Progenitor cell of endocrine pancreas (in vitro differentiated cells): ENCODE measurements around the gene STRIP1. TPM values are rescaled to one million over a fixed set of nuclear protein-coding genes. Genes with fewer than 3 reads are reported as not detected.

ENCODE experiments used
- DNase-seq: peaks from one replicate; pipeline ENCODE4 v3.0.0; 2021; ENCODE audit warnings: low spot score; ENCODE audit not compliant: unreplicated experiment
- H3K27ac Mint-ChIP-seq: 2 replicates; pipeline ENCODE4 v1.8.0; 2021; ENCODE audit warnings: mild to moderate bottlenecking, moderate library complexity, mixed read lengths
- H3K27me3 Mint-ChIP-seq: 2 replicates; pipeline ENCODE4 v1.8.0; 2021; ENCODE audit warnings: mixed read lengths
- H3K36me3 Mint-ChIP-seq: 2 replicates; pipeline ENCODE4 v1.8.0; 2022; ENCODE audit warnings: mixed read lengths; ENCODE audit not compliant: insufficient read depth
- H3K4me1 Mint-ChIP-seq: 2 replicates; pipeline ENCODE4 v1.8.0; 2021; ENCODE audit warnings: low read depth, mixed read lengths
- H3K4me3 Mint-ChIP-seq: 2 replicates; pipeline ENCODE4 v1.8.0; 2021; ENCODE audit warnings: low read depth, mild to moderate bottlenecking, moderate library complexity, mixed read lengths
- H3K9me3 Mint-ChIP-seq: 2 replicates; pipeline ENCODE4 v1.8.0; 2021; ENCODE audit warnings: low read depth, mixed read lengths
- total RNA-seq: library from RNA; stranded (reverse); gene quantifications from 2 replicates; pipeline ENCODE4 v1.2.1, GENCODE V29; 2021
- TF ChIP-seq, protein P1 (sequence below): fragments of 200-600 bp; sonication (generic); IDR thresholded peaks from one replicate; pipeline ENCODE4 v1.5.0; 2021; ENCODE audit warnings: antibody characterized with exemption, mild to moderate bottlenecking; ENCODE audit not compliant: unreplicated experiment

The STRIP1 gene
- total RNA-seq, 1 donor from 2014 or later: 79.1 TPM

DNA sequence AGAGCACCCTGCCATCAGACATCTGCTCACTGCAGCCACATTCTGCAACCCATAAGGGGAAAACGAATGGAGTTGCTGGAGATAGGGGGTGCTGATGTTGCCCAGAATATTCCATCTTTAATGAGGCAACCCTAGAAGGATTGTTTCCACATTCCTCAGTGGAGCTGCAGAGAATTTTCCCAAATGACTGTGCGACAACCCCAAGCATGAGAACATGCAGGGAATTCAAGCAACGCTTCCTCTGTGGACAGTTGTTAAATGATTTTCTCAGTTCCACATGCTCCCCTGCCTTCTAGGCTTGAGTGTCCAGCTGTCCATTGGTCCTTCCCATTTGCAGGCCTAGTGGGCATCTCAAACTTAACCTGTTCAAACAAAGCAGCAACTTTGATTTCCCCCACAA, 57.4 kb downstream of the STRIP1 start:
- Mint-ChIP-seq H3K9me3 (no peaks in the 10 kb centered on the region), H3K27ac (no peak overlapping the region), H3K4me1 (peaks cover 5% of the 10 kb centered on the region), H3K36me3 (no peaks in the 10 kb centered on the region), H3K27me3 (peaks cover 81% of the 10 kb centered on the region), H3K4me3 (no peak overlapping the region)
- DNase-seq: no peak
- TF ChIP-seq, protein P1, sequence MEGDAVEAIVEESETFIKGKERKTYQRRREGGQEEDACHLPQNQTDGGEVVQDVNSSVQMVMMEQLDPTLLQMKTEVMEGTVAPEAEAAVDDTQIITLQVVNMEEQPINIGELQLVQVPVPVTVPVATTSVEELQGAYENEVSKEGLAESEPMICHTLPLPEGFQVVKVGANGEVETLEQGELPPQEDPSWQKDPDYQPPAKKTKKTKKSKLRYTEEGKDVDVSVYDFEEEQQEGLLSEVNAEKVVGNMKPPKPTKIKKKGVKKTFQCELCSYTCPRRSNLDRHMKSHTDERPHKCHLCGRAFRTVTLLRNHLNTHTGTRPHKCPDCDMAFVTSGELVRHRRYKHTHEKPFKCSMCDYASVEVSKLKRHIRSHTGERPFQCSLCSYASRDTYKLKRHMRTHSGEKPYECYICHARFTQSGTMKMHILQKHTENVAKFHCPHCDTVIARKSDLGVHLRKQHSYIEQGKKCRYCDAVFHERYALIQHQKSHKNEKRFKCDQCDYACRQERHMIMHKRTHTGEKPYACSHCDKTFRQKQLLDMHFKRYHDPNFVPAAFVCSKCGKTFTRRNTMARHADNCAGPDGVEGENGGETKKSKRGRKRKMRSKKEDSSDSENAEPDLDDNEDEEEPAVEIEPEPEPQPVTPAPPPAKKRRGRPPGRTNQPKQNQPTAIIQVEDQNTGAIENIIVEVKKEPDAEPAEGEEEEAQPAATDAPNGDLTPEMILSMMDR: no peak

DNA sequence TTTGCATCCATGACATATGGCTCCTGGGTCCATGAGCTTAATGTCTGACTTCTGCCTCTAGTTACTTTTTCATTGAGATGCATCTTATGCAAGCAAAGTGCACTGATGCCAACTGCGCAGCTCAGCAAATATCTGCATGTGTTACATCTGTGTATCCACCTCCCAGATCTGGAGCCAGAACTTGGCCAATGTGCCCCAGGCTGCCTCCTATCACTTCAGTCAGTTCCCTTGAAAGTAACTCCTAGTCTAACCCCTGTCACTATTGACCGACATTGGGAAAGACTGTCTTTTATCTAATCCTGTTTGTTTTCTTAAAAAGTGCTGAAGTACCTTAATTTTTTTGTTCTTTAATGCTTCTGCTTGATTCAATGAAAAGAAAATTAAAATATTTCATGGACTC, 58.6 kb downstream of the STRIP1 start:
- Mint-ChIP-seq H3K27ac (no peak overlapping the region), H3K4me1 (peaks cover 5% of the 10 kb centered on the region), H3K9me3 (no peaks in the 10 kb centered on the region), H3K4me3 (no peak overlapping the region), H3K27me3 (peaks cover 73% of the 10 kb centered on the region), H3K36me3 (no peaks in the 10 kb centered on the region)
- DNase-seq: no peak
- TF ChIP-seq, protein P1: no peak

DNA sequence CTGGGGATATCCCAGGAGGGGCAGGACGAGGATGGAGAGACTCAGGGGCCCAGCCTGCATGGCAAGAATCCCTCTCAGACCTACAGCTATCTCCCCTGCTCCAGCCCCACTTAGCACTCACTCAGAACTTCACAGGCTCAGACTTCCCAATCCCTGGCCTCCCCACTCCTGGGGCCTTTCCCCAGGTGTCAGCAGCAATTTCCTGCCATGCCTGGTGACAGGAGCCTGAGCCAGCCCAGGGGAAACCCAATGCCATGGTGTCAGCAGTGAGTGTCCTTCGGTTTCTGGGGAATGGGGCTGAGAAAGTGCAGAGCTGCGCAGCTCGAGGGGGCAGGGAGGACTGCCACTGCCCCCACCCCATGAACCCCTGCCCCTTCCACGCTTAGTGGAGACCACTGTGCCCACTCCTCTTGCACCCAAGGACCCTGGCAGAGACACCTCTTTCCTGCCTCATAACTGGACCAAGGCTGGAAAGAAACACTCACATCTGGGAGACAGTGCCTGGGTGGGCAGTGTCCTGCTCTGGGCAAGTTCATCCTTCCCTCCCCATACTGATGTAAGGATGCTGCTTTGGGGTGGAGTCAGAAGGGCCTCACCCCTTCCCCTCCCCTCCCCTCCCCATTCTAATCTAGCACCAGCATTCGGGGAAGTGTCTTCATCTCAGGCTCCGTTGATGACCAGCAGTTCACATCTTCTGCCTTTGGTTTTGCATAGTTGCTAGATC, 60.7 kb downstream of the STRIP1 start:
- Mint-ChIP-seq H3K27ac (no peak overlapping the region), H3K27me3 (peaks cover 79% of the 10 kb centered on the region), H3K9me3 (no peaks in the 10 kb centered on the region), H3K4me3 (no peak overlapping the region), H3K4me1 (peaks cover 2% of the 10 kb centered on the region), H3K36me3 (no peaks in the 10 kb centered on the region)
- no peak for DNase-seq
- TF ChIP-seq, protein P1: no peak

DNA sequence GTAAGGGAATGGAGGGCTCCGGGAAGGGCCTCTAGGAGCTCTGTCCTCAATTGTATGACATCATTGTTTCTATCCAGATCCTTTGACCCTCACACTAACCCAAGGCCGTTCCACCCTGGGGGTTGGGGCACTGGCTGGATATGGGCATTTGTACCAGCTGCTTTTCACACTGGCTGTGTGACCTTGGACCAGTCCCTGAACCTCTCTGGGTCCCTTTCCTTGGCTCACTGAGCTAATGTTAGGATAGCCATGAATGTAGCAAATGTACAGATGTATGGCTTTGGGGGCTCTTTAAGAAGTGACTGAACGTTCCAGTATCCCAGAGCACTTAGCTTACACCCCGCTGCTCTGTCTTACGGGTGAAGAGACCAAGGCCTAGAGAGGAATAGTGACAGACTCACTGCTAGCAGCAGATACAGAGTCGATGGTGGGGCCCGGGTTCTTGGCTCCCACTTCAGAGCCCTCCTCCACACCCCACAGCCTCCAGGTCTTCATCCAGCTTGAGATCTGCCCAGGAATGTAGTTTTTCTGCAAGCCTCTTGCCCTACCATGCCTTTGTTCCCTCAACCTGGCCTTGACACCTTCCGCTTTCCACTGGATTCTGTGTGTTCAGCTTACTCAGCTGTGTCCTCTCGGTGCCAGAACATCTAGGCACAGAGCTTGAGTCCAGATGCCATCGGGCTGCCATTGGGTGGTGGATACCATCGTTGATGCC, 63.2 kb downstream of the STRIP1 start:
- Mint-ChIP-seq H3K27me3 (peaks cover 76% of the 10 kb centered on the region), H3K4me3 (no peak overlapping the region), H3K27ac (no peak overlapping the region), H3K9me3 (no peaks in the 10 kb centered on the region), H3K4me1 (peaks cover 2% of the 10 kb centered on the region), H3K36me3 (no peaks in the 10 kb centered on the region)
- TF ChIP-seq, protein P1: no peak
- no peak for DNase-seq

DNA sequence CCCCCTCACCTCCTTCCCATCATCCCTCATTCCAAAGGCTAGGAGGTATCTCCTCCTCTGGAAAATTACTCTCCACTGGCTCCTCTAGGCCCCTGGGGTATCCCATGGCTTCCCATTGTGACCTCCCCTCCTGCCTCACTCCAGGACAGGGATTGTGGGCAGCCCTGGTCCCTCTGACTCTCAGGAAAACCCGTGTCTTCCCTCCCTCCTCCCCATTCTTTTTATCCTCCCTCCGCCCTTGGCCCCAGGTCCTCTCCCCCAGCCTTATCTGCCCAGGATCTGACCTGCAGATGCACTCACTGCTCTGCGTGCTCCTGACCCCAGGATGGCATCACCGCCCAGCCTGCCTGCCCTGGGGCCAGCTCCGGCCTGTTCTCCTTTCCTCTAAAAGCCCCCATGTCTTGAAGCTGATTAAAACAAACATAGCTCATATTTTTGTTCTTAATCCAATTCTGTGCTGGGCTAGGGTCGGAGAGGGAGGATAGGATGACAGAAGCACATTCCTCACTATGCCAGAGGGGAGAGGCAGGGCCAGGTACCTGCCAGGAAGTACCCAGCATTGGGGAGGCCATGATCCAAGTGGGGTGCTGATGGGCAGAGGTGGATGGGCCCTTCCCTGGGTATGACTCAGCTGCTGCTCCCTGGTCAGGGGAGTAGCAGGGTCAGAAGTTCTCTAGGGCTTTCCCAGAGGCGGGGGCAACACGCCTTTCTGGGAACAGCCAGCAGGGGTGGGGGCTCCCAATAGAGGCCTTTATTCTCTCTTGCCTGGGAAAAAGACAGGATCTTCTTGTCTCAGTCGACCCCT, 64.0 kb downstream of the STRIP1 start:
- no peak overlapping the region for H3K27ac Mint-ChIP-seq
- no peak overlapping the region for H3K4me3 Mint-ChIP-seq
- no peaks in the 10 kb centered on the region for H3K9me3 Mint-ChIP-seq
- H3K4me1 Mint-ChIP-seq: peaks cover 2% of the 10 kb centered on the region
- peaks cover 74% of the 10 kb centered on the region for H3K27me3 Mint-ChIP-seq
- TF ChIP-seq, protein P1: no peak
- no peaks in the 10 kb centered on the region for H3K36me3 Mint-ChIP-seq
- no peak for DNase-seq
